Transverse colon (tissue), 4 donors: ENCODE data around the gene BMP6. TPM values are rescaled to one million over a fixed set of nuclear protein-coding genes. Genes with fewer than 3 reads are reported as not detected.

Experiments
- DNase-seq: peaks from one replicate; pipeline ENCODE4 v3.0.0-alpha.2; 2019
- H3K27ac ChIP-seq, 4 donors: fragments of 200-600 bp; sonication (generic); 2 replicates each; pipeline ENCODE4 v1.5.1; 2016 to 2018; ENCODE audit warnings: inconsistent platforms in 4 of 4
- H3K27me3 ChIP-seq: fragments of 200-600 bp; sonication (generic); 2 replicates; pipeline ENCODE4 v1.5.1; 2017; ENCODE audit warnings: inconsistent platforms
- H3K36me3 ChIP-seq, 4 donors: fragments of 200-600 bp; sonication (generic); 2 replicates each; pipeline ENCODE4 v1.5.1; 2017 to 2019; ENCODE audit warnings: inconsistent platforms in 4 of 4
- H3K4me1 ChIP-seq, 4 donors: fragments of 200-600 bp; sonication (generic); 2 replicates each; pipeline ENCODE4 v1.5.1; 2017 to 2020; ENCODE audit warnings: inconsistent platforms in 4 of 4
- H3K4me3 ChIP-seq, 4 donors: fragments of 200-600 bp; sonication (generic); 1 replicate in 1 of 4; 2 replicates in 3 of 4; pipeline versions ENCODE4 v1.5.1 to v1.6.1; 2017 to 2019; ENCODE audit warnings: inconsistent platforms in 4 of 4
- H3K9me3 ChIP-seq, 2 donors: fragments of 200-600 bp; sonication (generic); 2 replicates each; pipeline ENCODE4 v1.5.1; 2017 to 2019; ENCODE audit warnings: inconsistent platforms in 2 of 2
- EP300 ChIP-seq: sonication (generic); formaldehyde crosslinking; IDR thresholded peaks from one replicate; pipeline ENCODE4 v1.6.1; 2017; ENCODE audit warnings: antibody characterized with exemption, low read depth
- POLR2A ChIP-seq: fragments of 450-650 bp; IDR thresholded peaks from one replicate; pipeline ENCODE4 v1.6.1; 2016; ENCODE audit warnings: antibody characterized with exemption, mild to moderate bottlenecking, moderate library complexity
- POLR2AphosphoS5 ChIP-seq, 3 donors: sonication (generic); formaldehyde crosslinking; IDR thresholded peaks; one replicate each; pipeline ENCODE4 v1.6.1; 2016; ENCODE audit warnings: antibody characterized with exemption in 3 of 3
- WGBS, 2 donors: methylation state at CpG; one replicate each; pipeline ENCODE4 v1.1.5; 2018; ENCODE audit warnings: low coverage in 1 of 2; 5-methylcytosine and 5-hydroxymethylcytosine counted together
- in situ Hi-C, 4 donors: fragments of 200-750 bp; cut with MboI; loops; one replicate each; pipeline versions ENCODE4 v1.15.0 to v1.15.1; 2017; ENCODE audit warnings: low sequenced_read_pairs in 3 of 4, low pct_ligation_motif_present in 1 of 4, low pct_unique_long_range_greater_than_20kb in 1 of 4
- intact Hi-C: fragments of 100-400 bp; cut with DNase I; formaldehyde crosslinking; loops from one replicate; pipeline ENCODE4 v1.15.1; 2023; ENCODE audit warnings: low total_unique reads
- total RNA-seq, 4 donors: library from RNA; depleted of rRNA; stranded (reverse); fragments of >200 nt; gene quantifications; one replicate each; pipeline ENCODE4 v1.1.0, GENCODE V29; 2016
- TF ChIP-seq, protein P1 (sequence below), 5 experiments: fragments of 200-600 bp in 3 of 5; fragments of 450-650 bp in 2 of 5; sonication (generic) in 3 of 5; IDR thresholded peaks; 1 replicate in 2 of 5; 2 replicates in 3 of 5; pipeline ENCODE4 v1.5.1; 2016 to 2017; ENCODE audit warnings: antibody characterized with exemption in 5 of 5, inconsistent platforms in 3 of 5, mild to moderate bottlenecking in 2 of 5, moderate library complexity in 1 of 5

BMP6 gene
- total RNA-seq, 4 donors from 2014 or later: 1.1 to 12.7 (median 6.7) TPM

DNA sequence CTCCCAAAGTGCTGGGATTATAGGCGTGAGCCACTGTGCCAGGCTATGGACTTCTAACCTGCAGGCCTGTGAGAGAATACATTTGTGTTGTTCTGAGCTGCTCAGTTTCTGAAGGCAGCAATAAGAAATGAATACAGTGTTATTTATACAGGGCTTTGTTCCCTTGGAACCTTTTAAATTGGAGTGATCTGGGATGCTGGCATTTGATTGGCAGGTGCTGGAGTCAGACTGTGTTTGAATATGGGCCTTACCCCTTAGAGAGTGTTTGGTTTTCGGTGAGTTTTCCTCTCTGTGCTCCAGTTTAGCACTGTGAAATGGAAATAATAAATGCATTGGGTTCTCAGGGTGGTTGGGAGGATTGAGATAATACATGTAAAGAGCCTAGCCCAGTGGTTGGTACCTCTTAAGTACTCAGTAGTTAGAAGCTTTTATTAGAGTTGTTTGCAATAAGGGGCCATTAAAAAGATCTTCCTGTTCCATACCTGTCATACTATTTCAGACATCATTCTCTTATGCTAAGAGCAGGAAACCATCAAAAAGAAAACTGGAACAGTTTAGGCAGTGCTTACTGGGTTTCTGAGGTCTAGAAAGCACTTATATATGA lies 22.1 kb downstream of the BMP6 start:
- H3K9me3 ChIP-seq: no peaks in the 10 kb centered on the region
- DNase-seq: no peak
- intact Hi-C loops: no loop called here
- TF ChIP-seq, protein P1, sequence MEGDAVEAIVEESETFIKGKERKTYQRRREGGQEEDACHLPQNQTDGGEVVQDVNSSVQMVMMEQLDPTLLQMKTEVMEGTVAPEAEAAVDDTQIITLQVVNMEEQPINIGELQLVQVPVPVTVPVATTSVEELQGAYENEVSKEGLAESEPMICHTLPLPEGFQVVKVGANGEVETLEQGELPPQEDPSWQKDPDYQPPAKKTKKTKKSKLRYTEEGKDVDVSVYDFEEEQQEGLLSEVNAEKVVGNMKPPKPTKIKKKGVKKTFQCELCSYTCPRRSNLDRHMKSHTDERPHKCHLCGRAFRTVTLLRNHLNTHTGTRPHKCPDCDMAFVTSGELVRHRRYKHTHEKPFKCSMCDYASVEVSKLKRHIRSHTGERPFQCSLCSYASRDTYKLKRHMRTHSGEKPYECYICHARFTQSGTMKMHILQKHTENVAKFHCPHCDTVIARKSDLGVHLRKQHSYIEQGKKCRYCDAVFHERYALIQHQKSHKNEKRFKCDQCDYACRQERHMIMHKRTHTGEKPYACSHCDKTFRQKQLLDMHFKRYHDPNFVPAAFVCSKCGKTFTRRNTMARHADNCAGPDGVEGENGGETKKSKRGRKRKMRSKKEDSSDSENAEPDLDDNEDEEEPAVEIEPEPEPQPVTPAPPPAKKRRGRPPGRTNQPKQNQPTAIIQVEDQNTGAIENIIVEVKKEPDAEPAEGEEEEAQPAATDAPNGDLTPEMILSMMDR (IDR thresholded peaks at IDR 0.05): no peak
- TF ChIP-seq POLR2AphosphoS5 (IDR thresholded peaks at IDR 0.05) (no peak), POLR2A (no peak), EP300 (no peak)
- no peaks in the 10 kb centered on the region for H3K4me1 ChIP-seq
- in situ Hi-C loops: no loop called here
- 75 to 94% methylated on average over 1 to 2 of the region's 2 CpGs for WGBS, 2 donors
- no peak overlapping the region for H3K27ac ChIP-seq
- H3K27me3 ChIP-seq: no peaks in the 10 kb centered on the region
- H3K4me3 ChIP-seq: no peak overlapping the region
- H3K36me3 ChIP-seq: no peaks in the 10 kb centered on the region

DNA sequence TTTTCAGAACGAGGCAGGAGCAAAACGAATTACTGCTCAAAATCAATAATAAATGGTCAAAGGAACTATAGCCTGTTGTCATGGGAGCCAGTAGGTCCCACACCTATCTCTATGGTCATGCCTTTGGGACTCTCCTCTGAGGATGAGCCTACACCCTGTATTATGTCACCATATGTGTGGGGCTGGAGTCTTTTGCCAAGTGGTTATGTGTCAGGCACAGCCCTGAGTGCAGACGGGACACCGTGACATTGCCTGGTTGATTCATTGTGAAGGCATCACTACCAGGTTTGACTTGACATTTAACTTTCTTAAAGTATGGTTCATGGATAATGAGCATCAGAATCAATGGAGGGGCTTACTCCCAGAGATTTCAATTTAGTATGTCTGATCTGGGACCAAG lies 23.6 kb downstream of the BMP6 start:
- H3K36me3 ChIP-seq: no peaks in the 10 kb centered on the region
- in situ Hi-C loops: no loop called here
- TF ChIP-seq EP300: no peak
- no peak for TF ChIP-seq POLR2A
- TF ChIP-seq POLR2AphosphoS5 (IDR thresholded peaks at IDR 0.05): no peak
- TF ChIP-seq, protein P1 (IDR thresholded peaks at IDR 0.05): no peak
- no peaks in the 10 kb centered on the region for H3K9me3 ChIP-seq
- H3K27ac ChIP-seq: no peak overlapping the region
- no peaks in the 10 kb centered on the region for H3K4me1 ChIP-seq
- no peak overlapping the region for H3K4me3 ChIP-seq
- DNase-seq: no peak
- H3K27me3 ChIP-seq: no peaks in the 10 kb centered on the region
- intact Hi-C loops: no loop called here
- WGBS, 2 donors: 56 to 85% methylated on average over 2 to 4 of the region's 4 CpGs

DNA sequence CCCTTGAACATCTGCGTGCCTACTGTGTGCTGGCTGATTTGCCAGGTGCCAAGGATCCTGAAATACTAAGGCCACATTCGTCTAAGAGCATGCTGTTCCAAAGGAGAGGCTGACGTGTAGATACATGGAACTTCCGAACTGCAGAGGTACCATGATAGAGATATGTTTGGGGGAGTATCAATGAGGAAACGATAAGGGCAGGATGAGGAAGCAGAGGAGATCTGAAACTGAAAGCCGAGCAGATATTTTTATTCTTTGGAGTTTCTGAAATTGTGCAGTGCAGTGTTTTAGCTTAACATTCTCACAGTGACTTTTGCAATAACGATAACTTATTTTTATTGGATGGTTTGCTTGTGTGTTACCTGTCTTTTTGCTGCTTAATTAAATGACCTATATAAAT lies 24.3 kb downstream of the BMP6 start:
- in situ Hi-C loops: no loop called here
- DNase-seq: no peak
- H3K27ac ChIP-seq: no peak overlapping the region
- H3K36me3 ChIP-seq: no peaks in the 10 kb centered on the region
- intact Hi-C loops: no loop called here
- H3K4me3 ChIP-seq: no peak overlapping the region
- H3K4me1 ChIP-seq: no peaks in the 10 kb centered on the region
- 78 to 89% methylated on average over 7 of the region's 7 CpGs for WGBS, 2 donors
- TF ChIP-seq, protein P1 (IDR thresholded peaks at IDR 0.05): no peak
- TF ChIP-seq POLR2AphosphoS5 (IDR thresholded peaks at IDR 0.05) (no peak), EP300 (no peak), POLR2A (no peak)
- H3K9me3 ChIP-seq: no peaks in the 10 kb centered on the region
- H3K27me3 ChIP-seq: no peaks in the 10 kb centered on the region

GRCh38 chr6:7758456-7758855 lies 32.6 kb downstream of the BMP6 start:
- 50% methylated on average over 7 of the region's 7 CpGs; no CpG with 5 or more reads in 1 of the 2 donors for WGBS, 2 donors
- TF ChIP-seq POLR2A: no peak
- TF ChIP-seq, protein P1 (IDR thresholded peaks at IDR 0.05): no peak
- no peak for TF ChIP-seq POLR2AphosphoS5 (IDR thresholded peaks at IDR 0.05)
- TF ChIP-seq EP300: no peak
- no peaks in the 10 kb centered on the region for H3K4me1 ChIP-seq
- H3K27me3 ChIP-seq: no peaks in the 10 kb centered on the region
- DNase-seq: no peak
- no peak overlapping the region for H3K4me3 ChIP-seq
- in situ Hi-C loops: no loop called here
- H3K9me3 ChIP-seq: no peaks in the 10 kb centered on the region
- intact Hi-C loops: no loop called here
- H3K27ac ChIP-seq: no peak overlapping the region
- H3K36me3 ChIP-seq: no peaks in the 10 kb centered on the region
